Osteoblast (primary cell): Measurements from ENCODE around the gene CPLANE1. TPM values are rescaled to one million over a fixed set of nuclear protein-coding genes. Genes with fewer than 3 reads are reported as not detected.

ENCODE experiments used
- DNase-seq: peaks from one replicate; pipeline ENCODE4 v3.0.0; 2011; ENCODE audit warnings: low spot score, mixed read lengths; ENCODE audit not compliant: insufficient read length; ENCODE audit errors: missing footprints
- H2AFZ ChIP-seq: 2 replicates; pipeline ENCODE4 v1.6.0; 2011; ENCODE audit warnings: mild to moderate bottlenecking, low read length
- H3K27ac ChIP-seq: 2 replicates; pipeline ENCODE4 v1.5.1; 2011; ENCODE audit warnings: mild to moderate bottlenecking, low read depth, low read length, moderate library complexity
- H3K27me3 ChIP-seq: 2 replicates; pipeline ENCODE4 v1.6.0; 2012; ENCODE audit warnings: mild to moderate bottlenecking, control low read depth, inconsistent platforms, low read length, moderate library complexity; ENCODE audit not compliant: insufficient read depth
- H3K36me3 ChIP-seq: 2 replicates; pipeline ENCODE4 v1.5.1; 2011; ENCODE audit warnings: mild to moderate bottlenecking, low read length, control low read depth, moderate library complexity; ENCODE audit not compliant: insufficient read depth
- H3K4me1 ChIP-seq: 2 replicates; pipeline ENCODE4 v1.5.1; 2011; ENCODE audit warnings: mild to moderate bottlenecking, low read length, control low read depth, moderate library complexity; ENCODE audit not compliant: insufficient read depth
- H3K4me2 ChIP-seq: 2 replicates; pipeline ENCODE4 v1.6.0; 2011; ENCODE audit warnings: mild to moderate bottlenecking, low read length; ENCODE audit not compliant: insufficient read depth
- H3K4me3 ChIP-seq: fragments of 200-600 bp; sonication (generic); 3 replicates; pipeline ENCODE4 v1.5.1; 2012; ENCODE audit warnings: mild to moderate bottlenecking, low read length, inconsistent platforms; ENCODE audit not compliant: insufficient read depth
- H3K79me2 ChIP-seq: 2 replicates; pipeline ENCODE4 v1.6.0; 2012; ENCODE audit warnings: mild to moderate bottlenecking, low read length, control low read depth, inconsistent platforms; ENCODE audit not compliant: insufficient read depth
- H3K9me3 ChIP-seq: 2 replicates; pipeline ENCODE4 v1.5.1; 2011; ENCODE audit warnings: low read depth, low read length, control low read depth
- H4K20me1 ChIP-seq: 2 replicates; pipeline ENCODE4 v1.6.0; 2012; ENCODE audit warnings: mild to moderate bottlenecking, low read length, control low read depth; ENCODE audit not compliant: insufficient read depth
- CTCF ChIP-seq: IDR thresholded peaks from 2 replicates; pipeline ENCODE4 v1.5.1; 2011; ENCODE audit warnings: mild to moderate bottlenecking, low read depth, low read length, moderate library complexity; ENCODE audit errors: extremely low read depth
- small RNA-seq: library from RNA; depleted of rRNA; stranded (forward); fragments of <200 nt; gene quantifications from one replicate; pipeline ENCODE3, GENCODE V24; 2012
- total RNA-seq: library from RNA; depleted of rRNA; stranded (reverse); fragments of >200 nt; gene quantifications from 2 replicates; pipeline ENCODE4 v1.2.3, GENCODE V29; 2012

Gene CPLANE1
- total RNA-seq, 1 donor = 52.1 TPM

GRCh38 chr5:37056762-37057161 lies 192.4 kb downstream of the CPLANE1 start:
- Histone ChIP-seq H4K20me1 (no peaks in the 10 kb centered on the region), H3K27me3 (no peaks in the 10 kb centered on the region), H3K4me1 (no peaks in the 10 kb centered on the region), H3K36me3 (peaks cover 53% of the 10 kb centered on the region), H3K4me3 (no peak overlapping the region), H3K79me2 (no peaks in the 10 kb centered on the region), H3K9me3 (no peaks in the 10 kb centered on the region), H2AFZ (no peak overlapping the region), H3K4me2 (no peak overlapping the region), H3K27ac (no peak overlapping the region)
- no peak for TF ChIP-seq CTCF
- no peak for DNase-seq

Small RNA genes within 50 kb of the gene (small RNA-seq; reads per million reads assigned to genes)
- not detected for gene C8orf59P2

Other genes with a start within 250 kb of the CPLANE1 start
- gene NUP155, start 121.7 kb upstream of the CPLANE1 start, total RNA-seq = 25.0 and 32.4 TPM in 2 replicates
- 32.2 and 37.7 TPM in 2 replicates for gene WDR70, start 129.9 kb upstream of the CPLANE1 start, total RNA-seq